Astrocyte (in vitro differentiated cells and primary cell): ENCODE measurements around the gene KCTD10.

Source experiments
- EZH2 ChIP-seq: IDR thresholded peaks from 2 replicates; pipeline ENCODE4 v1.6.1; 2012; ENCODE audit warnings: mild to moderate bottlenecking, low read length, inconsistent platforms; ENCODE audit not compliant: insufficient read depth
- TF ChIP-seq, protein P1 (sequence below): IDR thresholded peaks from 2 replicates; pipeline ENCODE4 v1.5.1; 2011; ENCODE audit warnings: low read depth, mild to moderate bottlenecking, inconsistent platforms, low read length, moderate library complexity; ENCODE audit not compliant: insufficient read depth

DNA sequence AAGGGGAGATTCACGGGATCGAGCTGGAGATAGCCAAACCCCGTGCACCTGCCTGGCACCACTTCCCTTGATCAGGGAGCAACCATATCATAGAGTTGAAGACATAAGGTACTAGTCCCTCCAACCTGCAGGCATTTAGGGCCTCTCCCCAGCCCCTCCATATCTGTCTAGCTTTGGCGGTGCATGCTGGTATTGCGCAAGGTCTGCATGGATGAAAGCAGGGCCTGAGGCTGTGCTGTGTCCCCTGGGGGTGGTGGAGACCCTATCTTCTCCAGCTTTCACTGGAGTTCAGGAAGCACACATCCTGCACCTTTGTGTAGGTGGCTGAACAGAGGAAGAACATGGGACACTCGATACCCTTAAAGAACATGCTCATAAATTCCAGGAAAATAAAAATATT lies 46.9 kb downstream of the KCTD10 start:
- TF ChIP-seq, protein P1, sequence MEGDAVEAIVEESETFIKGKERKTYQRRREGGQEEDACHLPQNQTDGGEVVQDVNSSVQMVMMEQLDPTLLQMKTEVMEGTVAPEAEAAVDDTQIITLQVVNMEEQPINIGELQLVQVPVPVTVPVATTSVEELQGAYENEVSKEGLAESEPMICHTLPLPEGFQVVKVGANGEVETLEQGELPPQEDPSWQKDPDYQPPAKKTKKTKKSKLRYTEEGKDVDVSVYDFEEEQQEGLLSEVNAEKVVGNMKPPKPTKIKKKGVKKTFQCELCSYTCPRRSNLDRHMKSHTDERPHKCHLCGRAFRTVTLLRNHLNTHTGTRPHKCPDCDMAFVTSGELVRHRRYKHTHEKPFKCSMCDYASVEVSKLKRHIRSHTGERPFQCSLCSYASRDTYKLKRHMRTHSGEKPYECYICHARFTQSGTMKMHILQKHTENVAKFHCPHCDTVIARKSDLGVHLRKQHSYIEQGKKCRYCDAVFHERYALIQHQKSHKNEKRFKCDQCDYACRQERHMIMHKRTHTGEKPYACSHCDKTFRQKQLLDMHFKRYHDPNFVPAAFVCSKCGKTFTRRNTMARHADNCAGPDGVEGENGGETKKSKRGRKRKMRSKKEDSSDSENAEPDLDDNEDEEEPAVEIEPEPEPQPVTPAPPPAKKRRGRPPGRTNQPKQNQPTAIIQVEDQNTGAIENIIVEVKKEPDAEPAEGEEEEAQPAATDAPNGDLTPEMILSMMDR, result no peak
- no peak for TF ChIP-seq EZH2
